HepG2 (cell line): Measurements from ENCODE around the gene COX4I1. TPM values are rescaled to one million over a fixed set of nuclear protein-coding genes. Genes with fewer than 3 reads are reported as not detected.

ENCODE experiments used
- ATAC-seq: fragments of 200-7000 bp; cut with Tn5 transposase; 3 replicates; pipeline ENCODE4 v1.9.1; 2020; ENCODE audit warnings: mild to moderate bottlenecking, moderate library complexity
- BruUV-seq: library from RNA; stranded (reverse); fragments of 400-500 nt; replicated peaks from 2 replicates; lab custom pipeline; 2021; lab: Mats Ljungman, UMichigan
- CTCF ChIA-PET: fragments of 300-600 bp; formaldehyde crosslinking; extraction: SDS; loops from one replicate; lab custom pipeline; 2021; ENCODE audit warnings: low total read pairs, inconsistent platforms, low intra/inter-chr PET ratio; lab: Yijun Ruan, JAX
- POLR2A ChIA-PET: fragments of 350-600 bp; sonication (Branson Sonifier 250); formaldehyde crosslinking; loops from one replicate; lab custom pipeline; 2020; ENCODE audit warnings: antibody characterized with exemption, inconsistent platforms; lab: Yijun Ruan, JAX
- DNase-seq: peaks from one replicate; pipeline ENCODE4 v3.0.0-alpha.2; 2015; ENCODE audit warnings: low spot score
- FAIRE-seq: peaks from 3 replicates; lab custom pipeline; 2011; peaks lifted over from hg19 to GRCh38; lab: Jason Lieb, UNC
- H2AFZ ChIP-seq: one replicate; pipeline ENCODE4 v1.6.1; 2011; ENCODE audit warnings: low read length, inconsistent platforms
- H3K27ac ChIP-seq: fragments of 300-600 bp; 3 replicates; pipeline ENCODE4 v1.8.0; 2011; ENCODE audit warnings: mixed run types, mild to moderate bottlenecking, mixed read lengths, low read length, inconsistent platforms; ENCODE audit not compliant: insufficient read depth; ENCODE audit errors: extremely low read length
- H3K27me3 ChIP-seq, 2 experiments: fragments of 200-600 bp in 1 of 2; 2 replicates in 1 of 2; 3 replicates in 1 of 2; pipeline versions ENCODE4 v1.6.0 to v1.8.0; 2011; ENCODE audit warnings: low read length in 2 of 2, mild to moderate bottlenecking in 2 of 2, moderate library complexity in 2 of 2, inconsistent platforms in 1 of 2; ENCODE audit not compliant: insufficient read depth in 2 of 2, control insufficient read depth in 1 of 2
- H3K36me3 ChIP-seq, 2 experiments: fragments of 200-600 bp in 1 of 2; replicated peaks in 1 of 2; 2 replicates in 1 of 2; 3 replicates in 1 of 2; pipeline versions ENCODE4 v1.5.1 to v1.8.0; 2011; ENCODE audit warnings: low read length in 2 of 2, inconsistent platforms in 1 of 2; ENCODE audit not compliant: insufficient read depth in 2 of 2, control insufficient read depth in 1 of 2
- H3K4me1 ChIP-seq: 2 replicates; pipeline ENCODE4 v1.5.1; 2012; ENCODE audit warnings: low read length, inconsistent platforms; ENCODE audit not compliant: insufficient read depth
- H3K4me2 ChIP-seq: 2 replicates; pipeline ENCODE4 v1.6.0; 2011; ENCODE audit warnings: low read depth, low read length, inconsistent platforms
- H3K4me3 ChIP-seq, 3 experiments: fragments of 200-600 bp in 1 of 3; sonication (generic), shearing (Covaris generic) in 1 of 3; replicated peaks in 1 of 3; 2 replicates each; pipeline ENCODE4 v1.5.1; 2011 to 2016; ENCODE audit warnings: low read length in 3 of 3, inconsistent platforms in 2 of 3, low read depth in 2 of 3, mild to moderate bottlenecking in 2 of 3, control low read depth in 1 of 3, mixed read lengths in 1 of 3; ENCODE audit not compliant: insufficient read depth in 1 of 3
- H3K79me2 ChIP-seq: one replicate; pipeline ENCODE4 v1.6.1; 2011; ENCODE audit warnings: low read length, inconsistent platforms; ENCODE audit not compliant: insufficient read depth
- H3K9ac ChIP-seq: 2 replicates; pipeline ENCODE4 v1.6.0; 2011; ENCODE audit warnings: mild to moderate bottlenecking, low read depth, low read length, inconsistent platforms; ENCODE audit not compliant: insufficient read depth
- H3K9me3 ChIP-seq: 2 replicates; pipeline ENCODE4 v1.5.1; 2012; ENCODE audit warnings: mild to moderate bottlenecking, low read length
- H4K20me1 ChIP-seq: 2 replicates; pipeline ENCODE4 v1.6.0; 2011; ENCODE audit warnings: inconsistent platforms, mild to moderate bottlenecking, low read length, moderate library complexity; ENCODE audit not compliant: insufficient read depth
- EEA1 ChIP-seq: sonication (generic); formaldehyde crosslinking; IDR thresholded peaks from 2 replicates; pipeline ENCODE4 v1.5.1; 2020; ENCODE audit warnings: mild to moderate bottlenecking, missing genetic modification reagents, borderline replicate concordance
- HINFP ChIP-seq: sonication (generic); formaldehyde crosslinking; IDR thresholded peaks from 2 replicates; pipeline ENCODE4 v1.4.0; 2020; ENCODE audit warnings: low read depth, mild to moderate bottlenecking, missing genetic modification reagents
- HNRNPL ChIP-seq: fragments of 200-400 bp; formaldehyde crosslinking; IDR thresholded peaks from 2 replicates; pipeline ENCODE4 v1.6.1; 2017; ENCODE audit warnings: mild to moderate bottlenecking, low read depth, low read length
- KLF16 ChIP-seq, 2 experiments: sonication (generic) in 1 of 2; formaldehyde crosslinking in 1 of 2; IDR thresholded peaks; 2 replicates each; pipeline versions ENCODE4 v1.6.1 to v1.8.0; 2016 to 2023; ENCODE audit warnings: missing genetic modification reagents in 2 of 2, missing compliant biosample characterization in 1 of 2
- PCBP2 ChIP-seq: fragments of 200-400 bp; formaldehyde crosslinking; optimal IDR thresholded peaks from 2 replicates; pipeline ENCODE3; 2018; ENCODE audit warnings: low read length, low read depth; ENCODE audit not compliant: poor library complexity, severe bottlenecking
- ZNF260 ChIP-seq: sonication (generic); formaldehyde crosslinking; IDR thresholded peaks from 2 replicates; pipeline ENCODE4 v1.4.0; 2020; ENCODE audit warnings: missing genetic modification reagents, low read depth, mild to moderate bottlenecking, borderline replicate concordance
- ZNF577 ChIP-seq: sonication (generic); formaldehyde crosslinking; IDR thresholded peaks from 2 replicates; pipeline ENCODE4 v1.4.0; 2020; ENCODE audit warnings: mild to moderate bottlenecking, low read depth, missing genetic modification reagents, borderline replicate concordance
- ZSCAN30 ChIP-seq: sonication (generic); formaldehyde crosslinking; IDR thresholded peaks from 2 replicates; pipeline ENCODE4 v1.5.0; 2020; ENCODE audit warnings: mild to moderate bottlenecking, missing genetic modification reagents
- WGBS: methylation state at CpG from one replicate; pipeline ENCODE4 v1.1.6; 2017; ENCODE audit warnings: low lambda C conversion rate; 5-methylcytosine and 5-hydroxymethylcytosine counted together
- in situ Hi-C: cut with HindIII; loops from 2 replicates; pipeline ENCODE4 v1.10.0; 2017; ENCODE audit warnings: low pct_unique_long_range_greater_than_20kb; ENCODE audit not compliant: extremely low pct_ligation_motif_present
- intact Hi-C: fragments of 100-400 bp; cut with micrococcal nuclease; formaldehyde crosslinking; loops from one replicate; pipeline ENCODE4 v1.10.0; 2022; ENCODE audit not compliant: unreplicated experiment
- polyA plus RNA-seq, 8 experiments: library from polyadenylated mRNA; depleted of rRNA in 3 of 8; stranded (reverse) in 7 of 8; unstranded in 1 of 8; fragments of >200 nt; fragmentation: Illumina TruSeq in 4 of 8; extraction: Trizol in 4 of 8; gene quantifications; 2 replicates each; pipeline versions ENCODE4 v1.2.1 to v1.2.3, GENCODE V29; 2011 to 2016; ENCODE audit warnings: low read depth in 4 of 8, missing spikeins in 1 of 8, mixed read lengths in 1 of 8; ENCODE audit not compliant: insufficient read depth in 1 of 8
- total RNA-seq, 5 experiments: library from RNA; depleted of rRNA; stranded (reverse); fragments of >200 nt; fragmentation: Illumina TruSeq; extraction: Trizol; gene quantifications; 2 replicates each; pipeline ENCODE4 v1.2.3, GENCODE V29; 2016; ENCODE audit warnings: low read depth in 1 of 5
- TF ChIP-seq, protein P1 (sequence below): sonication (generic); formaldehyde crosslinking; IDR thresholded peaks from 2 replicates; pipeline ENCODE4 v1.4.0; 2020; ENCODE audit warnings: missing genetic modification reagents, mild to moderate bottlenecking, borderline replicate concordance
- TF ChIP-seq, protein P2 (sequence below): sonication (generic); formaldehyde crosslinking; IDR thresholded peaks from 2 replicates; pipeline ENCODE4 v1.4.0; 2020; ENCODE audit warnings: missing genetic modification reagents, mild to moderate bottlenecking, borderline replicate concordance
- TF ChIP-seq, protein P3 (sequence below): IDR thresholded peaks from 2 replicates; pipeline ENCODE4 v1.6.1; 2018; ENCODE audit warnings: missing genetic modification reagents

The COX4I1 gene
- total and polyA plus RNA-seq, 2 of the 13 experiments (the other 11 are each of a cell fraction or from before 2014, with no cell fraction given), result 658 to 902 TPM

DNA sequence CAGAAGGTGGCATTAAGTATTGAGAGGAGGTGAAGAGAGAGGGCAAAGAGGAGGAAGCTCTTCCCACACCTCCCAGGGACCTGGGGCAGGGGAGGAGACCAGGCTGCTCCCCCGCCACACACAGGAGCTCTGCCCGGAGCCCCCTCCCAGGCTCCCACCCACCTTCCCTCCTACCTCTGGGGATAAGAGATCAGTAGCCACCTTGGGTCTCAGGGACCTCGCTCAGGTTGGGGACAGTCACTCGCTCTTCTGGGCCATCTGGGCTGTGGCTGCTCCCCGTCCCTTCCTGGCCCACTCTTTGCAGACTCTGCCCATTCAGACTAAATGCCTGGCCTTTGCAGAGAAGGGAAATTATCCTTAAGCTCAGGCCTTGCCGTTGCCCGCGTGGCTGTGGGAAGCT, 33.7 kb upstream of the COX4I1 start:
- Histone ChIP-seq H3K36me3 (no peaks in the 10 kb centered on the region), H3K4me1 (no peaks in the 10 kb centered on the region), H3K27me3 (peaks cover 3 to 20% of the 10 kb centered on the region in 2 experiments; a peak in 3 of 5 replicates), H3K4me2 (no peak overlapping the region), H3K9ac (no peak overlapping the region), H4K20me1 (no peaks in the 10 kb centered on the region), H3K27ac (no peak overlapping the region), H3K79me2 (no peaks in the 10 kb centered on the region), H3K9me3 (no peaks in the 10 kb centered on the region), H3K4me3 (no peak overlapping the region), H2AFZ (no peak overlapping the region)
- BruUV-seq, result no TSS peak
- ChIA-PET CTCF (no interaction called here), POLR2A (no interaction called here)
- in situ Hi-C loops, result no loop called here
- DNase-seq (no peak), ATAC-seq (peak; percentile 16; the same call in 2 of the 3 replicates), FAIRE-seq (no peak)
- intact Hi-C loops, result no loop called here
- WGBS, result 76% methylated on average over 6 of the region's 8 CpGs
- TF ChIP-seq ZSCAN30, result no peak
- no peak for TF ChIP-seq HINFP (CRISPR knock-in tag)
- no peak for TF ChIP-seq ZNF260 (CRISPR knock-in tag)
- TF ChIP-seq, protein P1, sequence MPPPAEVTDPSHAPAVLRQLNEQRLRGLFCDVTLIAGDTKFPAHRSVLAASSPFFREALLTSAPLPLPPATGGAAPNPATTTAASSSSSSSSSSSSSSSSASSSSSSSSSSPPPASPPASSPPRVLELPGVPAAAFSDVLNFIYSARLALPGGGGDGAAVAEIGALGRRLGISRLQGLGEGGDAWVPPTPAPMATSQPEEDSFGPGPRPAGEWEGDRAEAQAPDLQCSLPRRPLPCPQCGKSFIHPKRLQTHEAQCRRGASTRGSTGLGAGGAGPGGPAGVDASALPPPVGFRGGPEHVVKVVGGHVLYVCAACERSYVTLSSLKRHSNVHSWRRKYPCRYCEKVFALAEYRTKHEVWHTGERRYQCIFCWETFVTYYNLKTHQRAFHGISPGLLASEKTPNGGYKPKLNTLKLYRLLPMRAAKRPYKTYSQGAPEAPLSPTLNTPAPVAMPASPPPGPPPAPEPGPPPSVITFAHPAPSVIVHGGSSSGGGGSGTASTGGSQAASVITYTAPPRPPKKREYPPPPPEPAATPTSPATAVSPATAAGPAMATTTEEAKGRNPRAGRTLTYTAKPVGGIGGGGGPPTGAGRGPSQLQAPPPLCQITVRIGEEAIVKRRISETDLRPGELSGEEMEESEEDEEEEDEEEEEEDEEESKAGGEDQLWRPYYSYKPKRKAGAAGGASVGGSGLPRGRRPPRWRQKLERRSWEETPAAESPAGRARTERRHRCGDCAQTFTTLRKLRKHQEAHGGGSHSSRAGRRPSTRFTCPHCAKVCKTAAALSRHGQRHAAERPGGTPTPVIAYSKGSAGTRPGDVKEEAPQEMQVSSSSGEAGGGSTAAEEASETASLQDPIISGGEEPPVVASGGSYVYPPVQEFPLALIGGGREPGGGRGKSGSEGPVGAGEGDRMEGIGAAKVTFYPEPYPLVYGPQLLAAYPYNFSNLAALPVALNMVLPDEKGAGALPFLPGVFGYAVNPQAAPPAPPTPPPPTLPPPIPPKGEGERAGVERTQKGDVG (CRISPR knock-in tag), result no peak
- no peak for TF ChIP-seq ZNF577 (CRISPR knock-in tag)
- TF ChIP-seq, protein P2, sequence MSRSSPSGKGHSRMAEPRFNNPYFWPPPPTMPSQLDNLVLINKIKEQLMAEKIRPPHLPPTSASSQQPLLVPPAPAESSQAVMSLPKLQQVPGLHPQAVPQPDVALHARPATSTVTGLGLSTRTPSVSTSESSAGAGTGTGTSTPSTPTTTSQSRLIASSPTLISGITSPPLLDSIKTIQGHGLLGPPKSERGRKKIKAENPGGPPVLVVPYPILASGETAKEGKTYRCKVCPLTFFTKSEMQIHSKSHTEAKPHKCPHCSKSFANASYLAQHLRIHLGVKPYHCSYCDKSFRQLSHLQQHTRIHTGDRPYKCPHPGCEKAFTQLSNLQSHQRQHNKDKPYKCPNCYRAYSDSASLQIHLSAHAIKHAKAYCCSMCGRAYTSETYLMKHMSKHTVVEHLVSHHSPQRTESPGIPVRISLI (CRISPR knock-in tag), result no peak
- TF ChIP-seq PCBP2, result no peak
- no peak for TF ChIP-seq KLF16 (CRISPR knock-in tag; IDR thresholded peaks at IDR 0.05)
- TF ChIP-seq, protein P3, sequence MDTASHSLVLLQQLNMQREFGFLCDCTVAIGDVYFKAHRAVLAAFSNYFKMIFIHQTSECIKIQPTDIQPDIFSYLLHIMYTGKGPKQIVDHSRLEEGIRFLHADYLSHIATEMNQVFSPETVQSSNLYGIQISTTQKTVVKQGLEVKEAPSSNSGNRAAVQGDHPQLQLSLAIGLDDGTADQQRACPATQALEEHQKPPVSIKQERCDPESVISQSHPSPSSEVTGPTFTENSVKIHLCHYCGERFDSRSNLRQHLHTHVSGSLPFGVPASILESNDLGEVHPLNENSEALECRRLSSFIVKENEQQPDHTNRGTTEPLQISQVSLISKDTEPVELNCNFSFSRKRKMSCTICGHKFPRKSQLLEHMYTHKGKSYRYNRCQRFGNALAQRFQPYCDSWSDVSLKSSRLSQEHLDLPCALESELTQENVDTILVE (CRISPR knock-in tag), result no peak
- TF ChIP-seq EEA1 (CRISPR knock-in tag), result no peak
- TF ChIP-seq HNRNPL, result no peak
